ENCODE data around the gene RAB36.

RAB36 gene

GRCh38 chr22:23210428-23211170, 65.3 kb downstream of the RAB36 start:
- TF ChIP-seq CTCF (IDR thresholded peaks at IDR 0.05; ENCODE audit: borderline replicate concordance, insufficient read depth, low read depth, low read length), result no peak
- no peak overlapping the region for H3K4me3 ChIP-seq (ENCODE audit: low read depth, low read length)

- H3K4me3 ChIP-seq (ENCODE audit: low read depth, low read length), result no peak overlapping the region
- TF ChIP-seq CTCF (IDR thresholded peaks at IDR 0.05; ENCODE audit: borderline replicate concordance, insufficient read depth, low read depth, low read length), result no peak
These were observed 66.3 kb downstream of the RAB36 start for GRCh38 chr22:23211622-23212021.

GRCh38 chr22:23212061-23213021, 67.1 kb downstream of the RAB36 start:
- no peak for TF ChIP-seq CTCF (IDR thresholded peaks at IDR 0.05; ENCODE audit: borderline replicate concordance, insufficient read depth, low read depth, low read length)
- no peak overlapping the region for H3K4me3 ChIP-seq (ENCODE audit: low read depth, low read length)

- TF ChIP-seq CTCF (IDR thresholded peaks at IDR 0.05; ENCODE audit: borderline replicate concordance, insufficient read depth, low read depth, low read length), result no peak
- no peak overlapping the region for H3K4me3 ChIP-seq (ENCODE audit: low read depth, low read length)
These were observed 67.8 kb downstream of the RAB36 start for GRCh38 chr22:23213022-23213555.

- no peak for TF ChIP-seq CTCF (IDR thresholded peaks at IDR 0.05; ENCODE audit: borderline replicate concordance, insufficient read depth, low read depth, low read length)
- no peak overlapping the region for H3K4me3 ChIP-seq (ENCODE audit: low read depth, low read length)
These were observed 68.5 kb downstream of the RAB36 start for GRCh38 chr22:23213581-23214334.
